Measurements from ENCODE around the gene FBXO40.
"Not testable (repeated sequence)": the region's sequence is repeated elsewhere in the genome, so short reads cannot be mapped to it uniquely, and the experiment has no call there.

Gene FBXO40

GRCh38 chr3:121592856-121593702, at the start of gene FBXO40:
Gene FBXO40 (plus strand): TSS chr3:121593379. CDS start chr3:121620576, 27,197 bp downstream.
- no peak for DNase-seq (ENCODE audit: low read depth in 2 of 2, low spot score in 1 of 2)

GRCh38 chr3:121545049-121545573, 48.1 kb upstream of the FBXO40 start:
- DNase-seq (ENCODE audit: low read depth in 2 of 2, low spot score in 1 of 2), result no peak

- peak; percentile 67 to 73 for DNase-seq (ENCODE audit: low read depth in 2 of 2, low spot score in 1 of 2)
Observed at GRCh38 chr3:121545574-121546455, 47.4 kb upstream of the FBXO40 start, which contains the start of gene POLQ. Gene POLQ (minus strand): TSS chr3:121545988. CDS start chr3:121545877, 111 bp downstream.

GRCh38 chr3:121552379-121552778, 40.8 kb upstream of the FBXO40 start:
- DNase-seq (ENCODE audit: low read depth in 2 of 2, low spot score in 1 of 2), result no peak

- no peak for DNase-seq (ENCODE audit: low read depth in 2 of 2, low spot score in 1 of 2)
Observed at GRCh38 chr3:121552797-121553196, 40.4 kb upstream of the FBXO40 start.

- DNase-seq (ENCODE audit: low read depth in 2 of 2, low spot score in 1 of 2), result no peak
Observed at GRCh38 chr3:121557426-121557934, 35.7 kb upstream of the FBXO40 start.

- DNase-seq (ENCODE audit: low read depth in 2 of 2, low spot score in 1 of 2), result no peak
Observed at GRCh38 chr3:121562148-121562547, 31.0 kb upstream of the FBXO40 start.

GRCh38 chr3:121566773-121567172, 26.4 kb upstream of the FBXO40 start:
- DNase-seq (ENCODE audit: low read depth in 2 of 2, low spot score in 1 of 2), result no peak

GRCh38 chr3:121567649-121568048, 25.5 kb upstream of the FBXO40 start, which contains the start of gene ARGFX:
Gene ARGFX (plus strand): TSS chr3:121567949. CDS start chr3:121570714, 2,765 bp downstream.
- DNase-seq (ENCODE audit: low read depth in 2 of 2, low spot score in 1 of 2), result no peak

GRCh38 chr3:121574449-121574848, 18.7 kb upstream of the FBXO40 start:
- DNase-seq (ENCODE audit: low read depth in 2 of 2, low spot score in 1 of 2), result no peak

- DNase-seq (ENCODE audit: low read depth in 2 of 2, low spot score in 1 of 2), result no peak
Observed at GRCh38 chr3:121581691-121582090, 11.5 kb upstream of the FBXO40 start.

- no peak for DNase-seq (ENCODE audit: low read depth in 2 of 2, low spot score in 1 of 2)
Observed at GRCh38 chr3:121584418-121584817, 8.8 kb upstream of the FBXO40 start.

GRCh38 chr3:121593806-121594205, 627 bp downstream of the FBXO40 start:
- not testable (repeated sequence) for DNase-seq (ENCODE audit: low read depth in 2 of 2, low spot score in 1 of 2)

GRCh38 chr3:121594850-121595249, 1.7 kb downstream of the FBXO40 start:
- no peak for DNase-seq (ENCODE audit: low read depth in 2 of 2, low spot score in 1 of 2)

GRCh38 chr3:121595765-121596406, 2.7 kb downstream of the FBXO40 start:
- DNase-seq (ENCODE audit: low read depth in 2 of 2, low spot score in 1 of 2), result no peak

GRCh38 chr3:121598564-121598963, 5.4 kb downstream of the FBXO40 start:
- no peak for DNase-seq (ENCODE audit: low read depth in 2 of 2, low spot score in 1 of 2)

GRCh38 chr3:121599900-121600299, 6.7 kb downstream of the FBXO40 start:
- DNase-seq (ENCODE audit: low read depth in 2 of 2, low spot score in 1 of 2), result not testable (repeated sequence)

GRCh38 chr3:121601212-121601812, 8.1 kb downstream of the FBXO40 start:
- no peak for DNase-seq (ENCODE audit: low read depth in 2 of 2, low spot score in 1 of 2)

GRCh38 chr3:121604759-121605158, 11.6 kb downstream of the FBXO40 start:
- DNase-seq (ENCODE audit: low read depth in 2 of 2, low spot score in 1 of 2), result no peak

- DNase-seq (ENCODE audit: low read depth in 2 of 2, low spot score in 1 of 2), result no peak
Observed at GRCh38 chr3:121606106-121606505, 12.9 kb downstream of the FBXO40 start.

Measured in stimulated activated CD8-positive, alpha-beta memory T cell treated with anti-CD3 and anti-CD28 coated beads, Interleukin-4, amount 100 ng/mL, for 4 hours (primary cell).